ENCODE results near the gene ACER3.

DNA sequence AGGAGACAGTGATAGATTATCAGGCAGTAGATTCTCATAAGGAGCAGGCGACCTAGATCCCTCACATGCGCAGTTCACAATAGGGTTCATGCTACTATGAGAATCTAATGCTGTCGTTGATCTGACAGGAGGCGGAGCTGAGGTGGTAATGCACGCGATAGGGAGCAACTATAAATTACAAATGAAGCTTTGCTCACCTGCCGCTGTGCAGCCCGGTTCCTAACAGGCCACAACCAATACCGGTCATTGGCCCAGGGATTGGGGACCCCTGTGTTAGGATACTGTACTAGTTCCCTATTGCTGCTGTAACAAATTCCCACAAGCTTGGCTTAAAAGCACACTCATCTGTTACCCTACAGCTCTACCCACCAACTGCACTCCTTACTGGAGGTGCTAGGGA is 184.2 kb downstream of the ACER3 start:
- TF ChIP-seq, protein P1, sequence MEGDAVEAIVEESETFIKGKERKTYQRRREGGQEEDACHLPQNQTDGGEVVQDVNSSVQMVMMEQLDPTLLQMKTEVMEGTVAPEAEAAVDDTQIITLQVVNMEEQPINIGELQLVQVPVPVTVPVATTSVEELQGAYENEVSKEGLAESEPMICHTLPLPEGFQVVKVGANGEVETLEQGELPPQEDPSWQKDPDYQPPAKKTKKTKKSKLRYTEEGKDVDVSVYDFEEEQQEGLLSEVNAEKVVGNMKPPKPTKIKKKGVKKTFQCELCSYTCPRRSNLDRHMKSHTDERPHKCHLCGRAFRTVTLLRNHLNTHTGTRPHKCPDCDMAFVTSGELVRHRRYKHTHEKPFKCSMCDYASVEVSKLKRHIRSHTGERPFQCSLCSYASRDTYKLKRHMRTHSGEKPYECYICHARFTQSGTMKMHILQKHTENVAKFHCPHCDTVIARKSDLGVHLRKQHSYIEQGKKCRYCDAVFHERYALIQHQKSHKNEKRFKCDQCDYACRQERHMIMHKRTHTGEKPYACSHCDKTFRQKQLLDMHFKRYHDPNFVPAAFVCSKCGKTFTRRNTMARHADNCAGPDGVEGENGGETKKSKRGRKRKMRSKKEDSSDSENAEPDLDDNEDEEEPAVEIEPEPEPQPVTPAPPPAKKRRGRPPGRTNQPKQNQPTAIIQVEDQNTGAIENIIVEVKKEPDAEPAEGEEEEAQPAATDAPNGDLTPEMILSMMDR (IDR thresholded peaks at IDR 0.05), result no peak
- TF ChIP-seq POLR2A (IDR thresholded peaks at IDR 0.05) (no peak), EP300 (IDR thresholded peaks at IDR 0.05) (no peak)

All from upper lobe of left lung (tissue), 4 donors.